ENCODE results near the gene DLG4. TPM values are rescaled to one million over a fixed set of nuclear protein-coding genes. Genes with fewer than 3 reads are reported as not detected.

DLG4 gene
- total RNA-seq, 1 donor from 2014 or later = 16.0 TPM

- intact Hi-C loops (cut with DNase I) = no loop called here
- DNase-seq (ENCODE audit: low spot score) = no peak
Measured at GRCh38 chr17:7218758-7219157, 878 bp downstream of the DLG4 start.

- intact Hi-C loops (cut with DNase I) = no loop called here
- no peak for DNase-seq (ENCODE audit: low spot score)
Measured at GRCh38 chr17:7218166-7218565, 1.5 kb downstream of the DLG4 start.

- peak; percentile 78 for DNase-seq (ENCODE audit: low spot score)
Measured at GRCh38 chr17:7217113-7217987, 2.3 kb downstream of the DLG4 start.

DNA sequence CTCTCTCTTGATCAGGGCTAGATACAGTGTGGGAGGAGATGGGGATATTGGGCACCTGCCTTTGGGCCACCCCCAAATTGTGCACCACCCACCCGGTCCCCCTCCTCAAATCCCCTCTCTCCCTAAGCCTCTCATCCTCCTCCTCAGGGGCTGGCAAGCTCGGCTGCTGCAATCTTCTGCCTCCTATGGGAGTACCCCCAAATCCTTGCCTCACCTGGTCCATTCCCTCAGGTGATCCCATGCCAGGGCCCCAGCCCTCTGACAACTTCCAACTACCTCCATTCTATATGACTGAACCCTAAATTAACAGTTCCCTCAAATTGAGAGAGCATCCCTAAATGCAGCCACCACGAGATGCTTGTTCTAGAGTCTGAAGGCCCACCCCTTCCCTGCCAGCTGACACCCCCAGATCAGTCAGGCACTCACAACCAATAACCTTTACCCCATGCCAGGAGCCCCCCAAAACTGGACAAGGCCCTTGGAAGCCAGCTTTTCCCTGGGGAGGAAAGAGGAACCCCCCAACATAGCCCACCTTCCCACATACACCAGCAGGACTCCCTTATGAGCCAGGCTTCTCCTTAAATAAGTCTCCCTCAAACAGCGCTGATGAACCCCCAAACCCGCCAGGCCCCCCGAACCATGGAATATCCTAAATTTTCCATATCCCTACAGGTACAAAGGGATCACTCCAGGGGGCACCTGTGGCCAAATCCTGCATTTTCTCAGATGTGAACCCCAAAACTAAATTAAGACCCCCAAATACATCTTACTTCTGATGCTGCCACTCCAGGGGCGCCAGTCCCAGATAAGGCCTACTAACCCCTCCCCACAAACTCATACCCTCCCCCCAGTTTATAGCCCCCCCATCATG lies 3.2 kb downstream of the DLG4 start:
- DNase-seq (ENCODE audit: low spot score) = no peak
- intact Hi-C loops (cut with DNase I) = no loop called here

More at GRCh38 chr17:7217113-7217987, 2.3 kb downstream of the DLG4 start:
- intact Hi-C loops (cut with DNase I) = no loop called here

DNA sequence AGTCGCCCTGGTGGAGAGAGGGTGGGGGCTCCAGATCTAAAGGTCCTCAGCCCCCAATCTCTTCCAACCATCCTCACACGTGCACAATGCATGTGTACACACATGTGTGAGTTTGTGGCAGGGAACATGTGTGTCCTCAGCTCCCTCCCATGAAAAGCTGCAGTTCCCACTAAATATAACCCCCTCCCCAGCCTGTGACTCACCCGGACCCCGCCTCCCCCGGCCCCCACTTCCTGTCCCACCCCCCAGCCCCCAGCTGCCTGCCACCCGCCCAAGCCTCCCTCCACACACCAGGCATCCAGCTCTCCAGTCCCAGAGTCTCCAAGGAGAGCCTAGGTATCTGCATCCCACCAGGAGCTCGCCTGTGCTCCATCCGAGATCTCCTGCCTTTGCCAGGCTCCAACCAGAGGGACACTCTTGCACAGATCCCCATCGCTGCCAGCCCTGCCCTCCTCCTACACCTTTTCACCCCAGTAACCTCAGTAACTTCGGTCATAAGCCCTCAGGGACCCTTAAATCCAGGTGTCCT lies 3.9 kb downstream of the DLG4 start:
- intact Hi-C loops (cut with DNase I) = no loop called here
- no peak for DNase-seq (ENCODE audit: low spot score)

GRCh38 chr17:7215136-7215638 lies 4.4 kb downstream of the DLG4 start:
- no peak for DNase-seq (ENCODE audit: low spot score)
- intact Hi-C loops (cut with DNase I) = no loop called here

DNA sequence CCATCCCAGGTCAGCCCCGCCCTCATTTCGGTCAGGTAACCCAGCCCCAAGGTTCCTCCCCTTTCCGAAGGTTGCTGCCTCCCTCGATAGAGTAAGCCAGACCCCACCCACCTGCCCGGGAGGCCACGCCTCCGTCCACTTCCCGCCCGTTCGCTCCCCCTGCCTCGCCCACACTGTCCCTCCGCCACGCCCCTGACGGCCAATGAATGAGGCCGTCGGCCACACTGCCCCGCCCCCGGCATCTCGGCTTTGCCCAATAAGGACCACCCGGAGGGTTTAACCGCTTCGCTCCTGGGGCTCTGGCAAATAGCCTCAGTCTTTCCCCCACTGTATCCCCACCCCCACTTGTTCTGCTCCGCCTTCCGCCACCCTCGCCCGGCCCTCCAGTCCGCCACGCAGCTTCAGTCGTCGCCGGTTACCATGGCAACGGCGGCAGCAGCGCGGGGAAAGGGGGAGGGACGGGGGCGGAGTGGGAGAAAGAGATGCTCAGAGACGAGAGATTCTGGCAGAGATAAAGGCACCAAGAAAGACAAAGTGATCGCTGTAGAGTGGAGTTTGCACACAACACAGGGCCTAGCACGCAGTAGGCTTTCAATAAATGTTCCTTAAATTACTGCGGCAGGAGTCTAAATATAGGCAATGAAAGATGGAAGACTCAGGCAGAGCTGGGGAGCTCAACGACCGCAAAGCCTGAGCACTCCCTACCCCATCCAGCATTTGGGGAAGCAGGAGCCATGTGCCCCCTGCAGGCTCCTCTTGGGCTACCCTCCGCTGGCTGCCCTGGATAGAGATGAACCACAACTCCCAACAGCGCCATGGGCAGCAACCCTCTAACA lies 5.1 kb downstream of the DLG4 start:
- peak; percentile 99 for DNase-seq (ENCODE audit: low spot score)
- intact Hi-C loops (cut with DNase I) = no loop called here

- intact Hi-C loops (cut with DNase I) = no loop called here
- no peak for DNase-seq (ENCODE audit: low spot score)
Measured at GRCh38 chr17:7213895-7214299, 5.7 kb downstream of the DLG4 start.

DNA sequence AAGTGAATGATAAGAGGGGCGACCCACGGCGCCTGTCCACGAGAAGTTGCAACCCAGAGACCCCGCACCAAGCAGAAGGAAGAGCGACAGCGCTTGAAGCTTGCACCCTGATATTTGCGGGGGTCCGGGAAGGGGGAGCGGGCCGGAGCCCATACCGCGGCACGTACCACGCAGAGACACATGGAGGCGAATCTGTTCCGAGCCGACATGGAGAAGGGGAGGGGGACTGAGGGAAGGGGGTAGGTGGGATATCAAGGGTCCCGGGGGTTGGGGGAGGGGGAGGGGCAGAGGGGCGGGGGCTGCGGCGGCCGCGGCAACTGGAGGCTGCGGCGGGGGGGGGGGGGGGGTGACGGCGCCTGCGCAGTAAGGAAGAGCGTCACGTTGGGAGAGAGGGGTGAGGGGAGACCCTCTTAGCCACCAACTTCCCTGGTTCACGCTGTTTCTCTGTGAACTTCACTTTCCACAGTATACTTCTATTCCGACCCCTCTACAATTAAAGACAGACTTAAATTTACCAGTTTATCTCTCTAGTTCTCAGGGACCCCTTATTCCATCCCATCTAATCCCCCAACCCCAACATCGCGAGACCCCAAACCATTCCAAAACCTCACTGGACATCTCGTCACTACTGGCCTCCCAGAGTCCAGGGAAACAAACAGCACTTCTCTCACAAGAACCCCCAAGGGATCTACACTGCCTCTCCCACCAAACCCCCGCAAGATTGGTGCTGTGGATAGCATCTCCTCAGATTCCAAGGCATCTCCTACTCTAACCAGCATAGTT lies 8.0 kb downstream of the DLG4 start:
- intact Hi-C loops (cut with DNase I) = no loop called here
- DNase-seq (ENCODE audit: low spot score) = no peak

DNA sequence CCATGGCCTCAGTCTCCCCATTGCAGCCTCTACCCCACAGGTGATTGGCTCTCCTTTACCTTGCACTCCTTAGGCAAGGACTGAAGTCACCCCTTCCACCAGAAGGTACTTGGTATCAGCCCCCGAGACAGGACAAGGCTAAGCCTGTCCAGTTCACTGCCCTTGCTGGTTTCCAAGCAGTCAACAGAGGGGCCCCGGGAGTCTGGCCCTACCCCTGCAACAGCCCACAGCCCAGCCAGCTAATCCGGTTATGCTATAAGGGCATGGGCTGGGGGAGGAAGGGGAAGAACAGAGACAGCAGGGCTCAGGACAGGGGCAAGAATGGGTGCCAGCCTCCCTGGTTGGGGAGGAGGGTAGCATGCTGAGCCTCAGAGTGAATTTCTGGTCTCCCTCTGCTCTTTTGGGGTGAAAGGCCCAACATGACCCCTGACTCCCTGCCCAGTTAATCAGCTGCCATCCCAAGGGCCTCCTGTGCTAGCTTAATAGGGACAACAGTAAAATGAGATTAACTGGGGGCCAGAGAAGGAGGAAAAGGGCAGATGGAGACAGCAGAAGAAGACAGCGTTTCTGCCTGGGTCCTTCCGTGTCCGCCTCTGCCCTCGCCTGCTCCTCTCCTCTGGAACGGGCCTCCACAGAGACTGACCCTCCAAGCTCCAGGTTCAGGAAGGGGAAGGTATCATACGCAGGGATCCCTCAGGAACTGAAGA lies 10.7 kb downstream of the DLG4 start:
- intact Hi-C loops (cut with DNase I) = no loop called here
- DNase-seq (ENCODE audit: low spot score) = no peak

DNA sequence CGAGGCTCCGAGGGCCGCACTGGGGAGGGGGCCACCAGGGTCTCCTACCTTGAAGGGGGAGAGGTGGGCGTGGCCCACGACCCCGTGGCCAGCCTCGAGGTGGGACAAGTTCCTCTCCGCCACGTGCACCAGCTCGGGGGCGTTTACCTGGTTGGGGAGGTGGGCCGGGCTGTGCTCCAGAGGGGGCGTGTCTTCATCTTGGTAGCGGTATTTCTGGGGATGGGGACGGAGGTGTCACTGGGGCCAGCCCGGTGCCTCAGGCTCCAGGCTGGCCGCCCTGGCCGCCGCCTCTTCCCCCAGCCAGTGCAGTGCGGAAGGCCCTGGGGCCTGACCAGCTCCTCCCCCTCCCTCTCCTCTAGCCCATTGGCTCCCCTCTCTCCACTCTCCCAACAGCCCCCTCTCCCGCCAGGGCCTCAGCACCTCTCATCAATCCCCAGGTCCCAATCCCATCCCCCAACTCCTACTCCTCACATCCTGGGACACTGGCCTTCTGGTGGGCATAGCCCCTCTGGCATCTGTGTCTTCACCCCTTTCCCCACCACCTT lies 11.5 kb downstream of the DLG4 start:
- peak; percentile 73 for DNase-seq (ENCODE audit: low spot score)
- intact Hi-C loops (cut with DNase I) = no loop called here

DNA sequence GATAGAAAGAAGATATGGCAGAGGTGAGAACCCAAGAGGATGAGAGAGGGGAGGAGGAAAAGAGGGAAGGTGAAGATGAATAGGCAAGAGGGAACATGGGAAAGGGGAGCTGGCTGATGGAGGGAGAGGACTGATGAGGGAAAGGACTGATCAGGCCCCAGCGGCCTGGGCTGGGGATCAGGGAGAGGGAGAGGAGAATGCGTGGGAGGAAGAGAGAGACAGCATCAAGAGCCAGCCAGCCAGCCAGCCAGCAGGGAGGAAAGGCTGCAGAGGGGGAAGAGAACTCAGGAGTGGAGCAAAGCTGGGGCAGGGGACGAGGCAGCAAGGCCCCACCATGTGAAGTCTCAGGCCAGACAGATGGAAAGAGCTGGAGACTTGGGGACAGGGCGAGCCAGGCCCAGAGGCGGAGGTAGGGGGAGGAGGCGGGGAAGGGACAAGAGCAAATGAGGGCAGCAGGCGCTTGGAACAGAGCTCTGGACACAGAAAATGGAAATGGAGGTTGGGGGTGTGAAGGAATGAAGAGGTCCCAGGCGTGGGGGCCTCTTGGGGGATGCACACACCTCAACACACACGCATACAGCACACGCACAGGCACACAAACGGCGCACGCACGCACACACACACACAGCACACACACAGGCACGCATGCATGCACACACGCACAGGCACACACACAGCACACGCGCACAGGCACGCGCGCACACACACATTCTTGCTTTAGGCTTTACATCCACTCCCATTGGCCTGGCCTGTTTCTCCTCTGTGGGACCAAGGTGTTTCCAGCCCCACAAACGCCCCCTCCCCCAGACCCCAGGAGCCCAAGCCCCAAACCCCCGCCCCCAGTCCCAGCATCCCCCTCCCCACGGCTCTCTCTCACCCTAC lies 12.3 kb downstream of the DLG4 start:
- intact Hi-C loops (cut with DNase I) = no loop called here
- DNase-seq (ENCODE audit: low spot score) = no peak

DNA sequence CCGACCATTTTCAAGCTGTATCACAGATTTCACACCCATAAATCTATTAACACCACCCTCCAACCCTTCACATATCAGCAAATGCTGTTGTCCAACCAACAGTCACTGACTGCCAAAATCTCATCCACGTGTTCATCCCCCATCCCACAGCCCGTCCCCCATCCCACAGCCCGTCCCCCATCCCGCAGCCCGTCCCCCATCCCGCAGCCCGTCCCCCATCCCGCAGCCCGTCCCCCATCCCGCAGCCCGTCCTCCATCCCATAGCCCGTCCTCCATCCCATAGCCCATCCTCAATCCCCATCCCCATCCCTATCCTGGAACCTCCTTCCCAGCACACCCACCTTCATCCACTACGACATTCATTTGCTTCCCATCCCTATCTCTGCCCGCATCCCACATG lies 14.1 kb downstream of the DLG4 start:
- intact Hi-C loops (cut with DNase I) = no loop called here
- no peak for DNase-seq (ENCODE audit: low spot score)

- intact Hi-C loops (cut with DNase I) = no loop called here
- DNase-seq (ENCODE audit: low spot score) = peak; percentile 90
Measured at GRCh38 chr17:7204828-7205461, 14.7 kb downstream of the DLG4 start.

DNA sequence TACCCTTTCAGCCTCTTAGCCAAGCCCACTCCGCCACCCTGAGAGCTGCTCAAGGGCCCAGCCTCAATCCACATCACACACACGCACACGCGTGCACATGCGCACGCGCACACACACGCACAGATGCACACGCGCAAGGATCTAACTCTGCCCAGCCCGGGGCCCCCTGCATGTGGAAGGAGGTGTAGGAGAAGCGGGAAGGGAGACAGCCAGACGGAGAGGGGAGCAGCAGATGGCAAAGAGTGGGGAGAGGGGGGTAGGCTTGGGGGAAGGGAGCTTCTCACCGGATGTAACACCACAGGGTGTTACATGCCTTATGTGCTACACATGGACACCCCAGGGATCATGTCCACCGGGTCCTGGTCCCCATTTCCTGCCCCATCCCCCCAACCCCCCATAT lies 15.3 kb downstream of the DLG4 start:
- DNase-seq (ENCODE audit: low spot score) = no peak
- intact Hi-C loops (cut with DNase I) = no loop called here

- intact Hi-C loops (cut with DNase I) = no loop called here
- DNase-seq (ENCODE audit: low spot score) = no peak
Measured at GRCh38 chr17:7203391-7203790, 16.2 kb downstream of the DLG4 start.
